ENCODE measurements around the gene COG5.
A peak's percentile ranks its signal among the peaks of the same experiment; 100 is the strongest.

Gene COG5

GRCh38 chr7:107596881-107597581 is 33.3 kb upstream of the COG5 start:
- Histone ChIP-seq H3K4me1 (ENCODE audit: control insufficient read depth, insufficient read depth, low read length, unreplicated experiment) (peaks cover 32% of the 10 kb centered on the region), H3K4me3 (ENCODE audit: low read depth, low read length) (no peak overlapping the region), H2AFZ (ENCODE audit: low read length, unreplicated experiment) (no peak overlapping the region), H3K79me2 (ENCODE audit: control insufficient read depth, insufficient read depth, low read length, unreplicated experiment) (no peaks in the 10 kb centered on the region), H3K36me3 (ENCODE audit: insufficient read depth, low read length) (peaks cover 8% of the 10 kb centered on the region; the same call in 1 of the 2 replicates), H3K27me3 (ENCODE audit: insufficient read depth, low read length) (no peaks in the 10 kb centered on the region), H3K27ac (ENCODE audit: low read depth, low read length) (no peak overlapping the region)

- Histone ChIP-seq H3K4me1 (ENCODE audit: control insufficient read depth, insufficient read depth, low read length, unreplicated experiment) (peaks cover 32% of the 10 kb centered on the region), H3K36me3 (ENCODE audit: insufficient read depth, low read length) (peaks cover 9% of the 10 kb centered on the region; the same call in 1 of the 2 replicates), H3K27ac (ENCODE audit: low read depth, low read length) (peak overlapping the region; percentile 81), H2AFZ (ENCODE audit: low read length, unreplicated experiment) (no peak overlapping the region), H3K79me2 (ENCODE audit: control insufficient read depth, insufficient read depth, low read length, unreplicated experiment) (no peaks in the 10 kb centered on the region), H3K4me3 (ENCODE audit: low read depth, low read length) (peak overlapping the region; percentile 2; the same call in 1 of the 2 replicates), H3K27me3 (ENCODE audit: insufficient read depth, low read length) (no peaks in the 10 kb centered on the region)
Measured at GRCh38 chr7:107594961-107595737, 31.4 kb upstream of the COG5 start.

GRCh38 chr7:107593025-107593410 is 29.3 kb upstream of the COG5 start:
- Histone ChIP-seq H3K4me1 (ENCODE audit: control insufficient read depth, insufficient read depth, low read length, unreplicated experiment) (peaks cover 32% of the 10 kb centered on the region), H3K27ac (ENCODE audit: low read depth, low read length) (no peak overlapping the region), H3K79me2 (ENCODE audit: control insufficient read depth, insufficient read depth, low read length, unreplicated experiment) (no peaks in the 10 kb centered on the region), H3K27me3 (ENCODE audit: insufficient read depth, low read length) (no peaks in the 10 kb centered on the region), H3K36me3 (ENCODE audit: insufficient read depth, low read length) (0 out of 2 replicates have a peak, but pooled peaks cover 4% of the 10 kb centered on the region), H2AFZ (ENCODE audit: low read length, unreplicated experiment) (no peak overlapping the region), H3K4me3 (ENCODE audit: low read depth, low read length) (no peak overlapping the region)

- no peak overlapping the region for H2AFZ ChIP-seq (ENCODE audit: low read length, unreplicated experiment)
- H3K4me1 ChIP-seq (ENCODE audit: control insufficient read depth, insufficient read depth, low read length, unreplicated experiment) = peaks cover 32% of the 10 kb centered on the region
- H3K36me3 ChIP-seq (ENCODE audit: insufficient read depth, low read length) = peaks cover 7% of the 10 kb centered on the region; the same call in 1 of the 2 replicates
- no peaks in the 10 kb centered on the region for H3K27me3 ChIP-seq (ENCODE audit: insufficient read depth, low read length)
- H3K4me3 ChIP-seq (ENCODE audit: low read depth, low read length) = no peak overlapping the region
- no peak overlapping the region for H3K27ac ChIP-seq (ENCODE audit: low read depth, low read length)
- H3K79me2 ChIP-seq (ENCODE audit: control insufficient read depth, insufficient read depth, low read length, unreplicated experiment) = no peaks in the 10 kb centered on the region
Measured at GRCh38 chr7:107592361-107593024, 28.8 kb upstream of the COG5 start.

- peaks cover 26% of the 10 kb centered on the region for H3K4me1 ChIP-seq (ENCODE audit: control insufficient read depth, insufficient read depth, low read length, unreplicated experiment)
- peaks cover 14% of the 10 kb centered on the region; the same call in 1 of the 2 replicates for H3K36me3 ChIP-seq (ENCODE audit: insufficient read depth, low read length)
- H3K79me2 ChIP-seq (ENCODE audit: control insufficient read depth, insufficient read depth, low read length, unreplicated experiment) = peaks cover 4% of the 10 kb centered on the region
- H3K27ac ChIP-seq (ENCODE audit: low read depth, low read length) = no peak overlapping the region
- H2AFZ ChIP-seq (ENCODE audit: low read length, unreplicated experiment) = no peak overlapping the region
- no peaks in the 10 kb centered on the region for H3K27me3 ChIP-seq (ENCODE audit: insufficient read depth, low read length)
- no peak overlapping the region for H3K4me3 ChIP-seq (ENCODE audit: low read depth, low read length)
Measured at GRCh38 chr7:107591421-107591820, 27.7 kb upstream of the COG5 start.

GRCh38 chr7:107588529-107589130 is 24.9 kb upstream of the COG5 start:
- no peak overlapping the region for H3K27ac ChIP-seq (ENCODE audit: low read depth, low read length)
- peaks cover 29% of the 10 kb centered on the region for H3K36me3 ChIP-seq (ENCODE audit: insufficient read depth, low read length)
- peaks cover 7% of the 10 kb centered on the region for H3K79me2 ChIP-seq (ENCODE audit: control insufficient read depth, insufficient read depth, low read length, unreplicated experiment)
- H2AFZ ChIP-seq (ENCODE audit: low read length, unreplicated experiment) = no peak overlapping the region
- no peak overlapping the region for H3K4me3 ChIP-seq (ENCODE audit: low read depth, low read length)
- no peaks in the 10 kb centered on the region for H3K27me3 ChIP-seq (ENCODE audit: insufficient read depth, low read length)
- H3K4me1 ChIP-seq (ENCODE audit: control insufficient read depth, insufficient read depth, low read length, unreplicated experiment) = peaks cover under 1% of the 10 kb centered on the region

- H2AFZ ChIP-seq (ENCODE audit: low read length, unreplicated experiment) = no peak overlapping the region
- H3K4me1 ChIP-seq (ENCODE audit: control insufficient read depth, insufficient read depth, low read length, unreplicated experiment) = peaks cover 14% of the 10 kb centered on the region
- no peak overlapping the region for H3K27ac ChIP-seq (ENCODE audit: low read depth, low read length)
- H3K36me3 ChIP-seq (ENCODE audit: insufficient read depth, low read length) = peaks cover 25% of the 10 kb centered on the region
- H3K79me2 ChIP-seq (ENCODE audit: control insufficient read depth, insufficient read depth, low read length, unreplicated experiment) = peaks cover 35% of the 10 kb centered on the region
- no peak overlapping the region for H3K4me3 ChIP-seq (ENCODE audit: low read depth, low read length)
- H3K27me3 ChIP-seq (ENCODE audit: insufficient read depth, low read length) = no peaks in the 10 kb centered on the region
Measured at GRCh38 chr7:107584716-107585115, 21.0 kb upstream of the COG5 start.

- H3K36me3 ChIP-seq (ENCODE audit: insufficient read depth, low read length) = peaks cover 25% of the 10 kb centered on the region
- no peak overlapping the region for H2AFZ ChIP-seq (ENCODE audit: low read length, unreplicated experiment)
- peak overlapping the region; percentile 1; the same call in 1 of the 2 replicates for H3K4me3 ChIP-seq (ENCODE audit: low read depth, low read length)
- H3K79me2 ChIP-seq (ENCODE audit: control insufficient read depth, insufficient read depth, low read length, unreplicated experiment) = peaks cover 40% of the 10 kb centered on the region
- peaks cover 14% of the 10 kb centered on the region for H3K4me1 ChIP-seq (ENCODE audit: control insufficient read depth, insufficient read depth, low read length, unreplicated experiment)
- H3K27ac ChIP-seq (ENCODE audit: low read depth, low read length) = no peak overlapping the region
- H3K27me3 ChIP-seq (ENCODE audit: insufficient read depth, low read length) = no peaks in the 10 kb centered on the region
Measured at GRCh38 chr7:107582875-107583274, 19.2 kb upstream of the COG5 start.

- Histone ChIP-seq H2AFZ (ENCODE audit: low read length, unreplicated experiment) (no peak overlapping the region), H3K79me2 (ENCODE audit: control insufficient read depth, insufficient read depth, low read length, unreplicated experiment) (peaks cover 36% of the 10 kb centered on the region), H3K27ac (ENCODE audit: low read depth, low read length) (no peak overlapping the region), H3K36me3 (ENCODE audit: insufficient read depth, low read length) (peaks cover 15% of the 10 kb centered on the region), H3K27me3 (ENCODE audit: insufficient read depth, low read length) (no peaks in the 10 kb centered on the region), H3K4me1 (ENCODE audit: control insufficient read depth, insufficient read depth, low read length, unreplicated experiment) (peaks cover 14% of the 10 kb centered on the region), H3K4me3 (ENCODE audit: low read depth, low read length) (peak overlapping the region; percentile 99)
Measured at GRCh38 chr7:107581387-107582013, 17.8 kb upstream of the COG5 start.

All from ACC112 (cell line).